HepG2 (cell line): ENCODE results near the gene SPINK7. TPM values are rescaled to one million over a fixed set of nuclear protein-coding genes. Genes with fewer than 3 reads are reported as not detected.
"Not testable (repeated sequence)": the region's sequence is repeated elsewhere in the genome, so short reads cannot be mapped to it uniquely, and the experiment has no call there.

Experiments used
- ATAC-seq: fragments of 200-7000 bp; cut with Tn5 transposase; 3 replicates; pipeline ENCODE4 v1.9.1; 2020; ENCODE audit warnings: mild to moderate bottlenecking, moderate library complexity
- BruUV-seq: library from RNA; stranded (reverse); fragments of 400-500 nt; replicated peaks from 2 replicates; lab custom pipeline; 2021; lab: Mats Ljungman, UMichigan
- CTCF ChIA-PET: fragments of 300-600 bp; formaldehyde crosslinking; extraction: SDS; loops from one replicate; lab custom pipeline; 2021; ENCODE audit warnings: low total read pairs, inconsistent platforms, low intra/inter-chr PET ratio; lab: Yijun Ruan, JAX
- POLR2A ChIA-PET: fragments of 350-600 bp; sonication (Branson Sonifier 250); formaldehyde crosslinking; loops from one replicate; lab custom pipeline; 2020; ENCODE audit warnings: antibody characterized with exemption, inconsistent platforms; lab: Yijun Ruan, JAX
- DNase-seq: peaks from one replicate; pipeline ENCODE4 v3.0.0-alpha.2; 2015; ENCODE audit warnings: low spot score
- FAIRE-seq: peaks from 3 replicates; lab custom pipeline; 2011; peaks lifted over from hg19 to GRCh38; lab: Jason Lieb, UNC
- H2AFZ ChIP-seq: one replicate; pipeline ENCODE4 v1.6.1; 2011; ENCODE audit warnings: low read length, inconsistent platforms
- H3K27ac ChIP-seq: fragments of 300-600 bp; 3 replicates; pipeline ENCODE4 v1.8.0; 2011; ENCODE audit warnings: mixed run types, mild to moderate bottlenecking, mixed read lengths, low read length, inconsistent platforms; ENCODE audit not compliant: insufficient read depth; ENCODE audit errors: extremely low read length
- H3K27me3 ChIP-seq, 2 experiments: fragments of 200-600 bp in 1 of 2; 2 replicates in 1 of 2; 3 replicates in 1 of 2; pipeline versions ENCODE4 v1.6.0 to v1.8.0; 2011; ENCODE audit warnings: low read length in 2 of 2, mild to moderate bottlenecking in 2 of 2, moderate library complexity in 2 of 2, inconsistent platforms in 1 of 2; ENCODE audit not compliant: insufficient read depth in 2 of 2, control insufficient read depth in 1 of 2
- H3K36me3 ChIP-seq, 2 experiments: fragments of 200-600 bp in 1 of 2; replicated peaks in 1 of 2; 2 replicates in 1 of 2; 3 replicates in 1 of 2; pipeline versions ENCODE4 v1.5.1 to v1.8.0; 2011; ENCODE audit warnings: low read length in 2 of 2, inconsistent platforms in 1 of 2; ENCODE audit not compliant: insufficient read depth in 2 of 2, control insufficient read depth in 1 of 2
- H3K4me1 ChIP-seq: 2 replicates; pipeline ENCODE4 v1.5.1; 2012; ENCODE audit warnings: low read length, inconsistent platforms; ENCODE audit not compliant: insufficient read depth
- H3K4me2 ChIP-seq: 2 replicates; pipeline ENCODE4 v1.6.0; 2011; ENCODE audit warnings: low read depth, low read length, inconsistent platforms
- H3K4me3 ChIP-seq, 3 experiments: fragments of 200-600 bp in 1 of 3; sonication (generic), shearing (Covaris generic) in 1 of 3; replicated peaks in 1 of 3; 2 replicates each; pipeline ENCODE4 v1.5.1; 2011 to 2016; ENCODE audit warnings: low read length in 3 of 3, inconsistent platforms in 2 of 3, low read depth in 2 of 3, mild to moderate bottlenecking in 2 of 3, control low read depth in 1 of 3, mixed read lengths in 1 of 3; ENCODE audit not compliant: insufficient read depth in 1 of 3
- H3K79me2 ChIP-seq: one replicate; pipeline ENCODE4 v1.6.1; 2011; ENCODE audit warnings: low read length, inconsistent platforms; ENCODE audit not compliant: insufficient read depth
- H3K9ac ChIP-seq: 2 replicates; pipeline ENCODE4 v1.6.0; 2011; ENCODE audit warnings: mild to moderate bottlenecking, low read depth, low read length, inconsistent platforms; ENCODE audit not compliant: insufficient read depth
- H3K9me3 ChIP-seq: 2 replicates; pipeline ENCODE4 v1.5.1; 2012; ENCODE audit warnings: mild to moderate bottlenecking, low read length
- H4K20me1 ChIP-seq: 2 replicates; pipeline ENCODE4 v1.6.0; 2011; ENCODE audit warnings: inconsistent platforms, mild to moderate bottlenecking, low read length, moderate library complexity; ENCODE audit not compliant: insufficient read depth
- FOXA3 ChIP-seq: IDR thresholded peaks from 2 replicates; pipeline ENCODE4 v1.6.1; 2016; ENCODE audit warnings: missing genetic modification reagents, missing compliant biosample characterization
- THRA ChIP-seq: sonication (generic); formaldehyde crosslinking; IDR thresholded peaks from 2 replicates; pipeline ENCODE4 v1.4.0; 2020; ENCODE audit warnings: missing genetic modification reagents, borderline replicate concordance
- ZNF281 ChIP-seq: sonication (generic); formaldehyde crosslinking; IDR thresholded peaks from 2 replicates; pipeline ENCODE4 v1.4.0; 2020; ENCODE audit warnings: missing genetic modification reagents, borderline replicate concordance
- WGBS: methylation state at CpG from one replicate; pipeline ENCODE4 v1.1.6; 2017; ENCODE audit warnings: low lambda C conversion rate; 5-methylcytosine and 5-hydroxymethylcytosine counted together
- in situ Hi-C: cut with HindIII; loops from 2 replicates; pipeline ENCODE4 v1.10.0; 2017; ENCODE audit warnings: low pct_unique_long_range_greater_than_20kb; ENCODE audit not compliant: extremely low pct_ligation_motif_present
- intact Hi-C: fragments of 100-400 bp; cut with micrococcal nuclease; formaldehyde crosslinking; loops from one replicate; pipeline ENCODE4 v1.10.0; 2022; ENCODE audit not compliant: unreplicated experiment
- polyA plus RNA-seq, 8 experiments: library from polyadenylated mRNA; depleted of rRNA in 3 of 8; stranded (reverse) in 7 of 8; unstranded in 1 of 8; fragments of >200 nt; fragmentation: Illumina TruSeq in 4 of 8; extraction: Trizol in 4 of 8; gene quantifications; 2 replicates each; pipeline versions ENCODE4 v1.2.1 to v1.2.3, GENCODE V29; 2011 to 2016; ENCODE audit warnings: low read depth in 4 of 8, missing spikeins in 1 of 8, mixed read lengths in 1 of 8; ENCODE audit not compliant: insufficient read depth in 1 of 8
- total RNA-seq, 5 experiments: library from RNA; depleted of rRNA; stranded (reverse); fragments of >200 nt; fragmentation: Illumina TruSeq; extraction: Trizol; gene quantifications; 2 replicates each; pipeline ENCODE4 v1.2.3, GENCODE V29; 2016; ENCODE audit warnings: low read depth in 1 of 5

Gene SPINK7
- total and polyA plus RNA-seq, 2 of the 13 experiments (the other 11 are each of a cell fraction or from before 2014, with no cell fraction given) = 0.15 TPM; not detected in 1

- in situ Hi-C loops, H2AFZ ChIP-seq, ATAC-seq, CTCF ChIA-PET, H3K4me1 ChIP-seq, H3K36me3 ChIP-seq, BruUV-seq, intact Hi-C loops, H3K9ac ChIP-seq, H4K20me1 ChIP-seq, H3K27ac ChIP-seq, POLR2A ChIA-PET, H3K9me3 ChIP-seq, H3K79me2 ChIP-seq, H3K4me3 ChIP-seq, H3K4me2 ChIP-seq, H3K27me3 ChIP-seq, FAIRE-seq, DNase-seq: not testable (repeated sequence)
- WGBS = 0% methylated on average over 1 of the region's 5 CpGs
- TF ChIP-seq FOXA3 (0 out of 2 replicates have a peak, but pooled peaks have one; percentile 17), THRA (CRISPR knock-in tag) (peak; percentile 35; the same call in 1 of the 2 replicates), ZNF281 (CRISPR knock-in tag) (peak; percentile 67; the same call in 1 of the 2 replicates)
These were observed 31.3 kb upstream of the SPINK7 start for GRCh38 chr5:148280893-148281292.

GRCh38 chr5:148281336-148281735 is 30.9 kb upstream of the SPINK7 start:
- H3K36me3 ChIP-seq, POLR2A ChIA-PET, in situ Hi-C loops, FAIRE-seq, CTCF ChIA-PET, H3K79me2 ChIP-seq, intact Hi-C loops, H3K4me3 ChIP-seq, H2AFZ ChIP-seq, H3K4me2 ChIP-seq, H3K9ac ChIP-seq, H3K27ac ChIP-seq, DNase-seq, H4K20me1 ChIP-seq, ATAC-seq, H3K4me1 ChIP-seq, H3K9me3 ChIP-seq, H3K27me3 ChIP-seq, BruUV-seq: not testable (repeated sequence)
- 57% methylated on average over 2 of the region's 4 CpGs for WGBS
